ENCODE results near the gene KEAP1. TPM values are rescaled to one million over a fixed set of nuclear protein-coding genes. Genes with fewer than 3 reads are reported as not detected.

Gene KEAP1
- total RNA-seq, 2 donors from 2014 or later, result 53.3 to 59.5 TPM

- H3K9me3 ChIP-seq (ENCODE audit: control insufficient read depth, low read length), result no peaks in the 10 kb centered on the region
- no peaks in the 10 kb centered on the region for H3K4me1 ChIP-seq (ENCODE audit: control insufficient read depth, insufficient read depth, low read length)
- no peak for DNase-seq
- no peaks in the 10 kb centered on the region for H3K36me3 ChIP-seq (ENCODE audit: control insufficient read depth, insufficient read depth, low read length)
- no peak overlapping the region for H3K9ac ChIP-seq (ENCODE audit: extremely low read depth, low read length, poor library complexity, severe bottlenecking)
- Mint-ChIP-seq H3K9me3 (no peaks in the 10 kb centered on the region), H3K4me3 (no peak overlapping the region), H3K36me3 (ENCODE audit: low read depth) (no peaks in the 10 kb centered on the region), H3K4me1 (peaks cover 12% of the 10 kb centered on the region), H3K27me3 (ENCODE audit: insufficient read depth) (peaks cover 43% of the 10 kb centered on the region), H3K27ac (no peak overlapping the region)
- peaks cover 39% of the 10 kb centered on the region for H3K27me3 ChIP-seq (ENCODE audit: control insufficient read depth, insufficient read depth, low read length, poor library complexity, severe bottlenecking)
- no peak overlapping the region for H3K4me3 ChIP-seq (ENCODE audit: low read length)
- no peak overlapping the region for H3K27ac ChIP-seq (ENCODE audit: low read depth, low read length)
- TF ChIP-seq, protein P1, sequence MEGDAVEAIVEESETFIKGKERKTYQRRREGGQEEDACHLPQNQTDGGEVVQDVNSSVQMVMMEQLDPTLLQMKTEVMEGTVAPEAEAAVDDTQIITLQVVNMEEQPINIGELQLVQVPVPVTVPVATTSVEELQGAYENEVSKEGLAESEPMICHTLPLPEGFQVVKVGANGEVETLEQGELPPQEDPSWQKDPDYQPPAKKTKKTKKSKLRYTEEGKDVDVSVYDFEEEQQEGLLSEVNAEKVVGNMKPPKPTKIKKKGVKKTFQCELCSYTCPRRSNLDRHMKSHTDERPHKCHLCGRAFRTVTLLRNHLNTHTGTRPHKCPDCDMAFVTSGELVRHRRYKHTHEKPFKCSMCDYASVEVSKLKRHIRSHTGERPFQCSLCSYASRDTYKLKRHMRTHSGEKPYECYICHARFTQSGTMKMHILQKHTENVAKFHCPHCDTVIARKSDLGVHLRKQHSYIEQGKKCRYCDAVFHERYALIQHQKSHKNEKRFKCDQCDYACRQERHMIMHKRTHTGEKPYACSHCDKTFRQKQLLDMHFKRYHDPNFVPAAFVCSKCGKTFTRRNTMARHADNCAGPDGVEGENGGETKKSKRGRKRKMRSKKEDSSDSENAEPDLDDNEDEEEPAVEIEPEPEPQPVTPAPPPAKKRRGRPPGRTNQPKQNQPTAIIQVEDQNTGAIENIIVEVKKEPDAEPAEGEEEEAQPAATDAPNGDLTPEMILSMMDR (conservative IDR thresholded peaks at IDR 0.05), result no peak
- WGBS, 2 experiments (ENCODE audit: insufficient coverage in 1 of 2, insufficient read length in 1 of 2), result 90 to 96% methylated on average over 9 to 14 of the region's 15 CpGs
Measured at GRCh38 chr19:10520652-10521318, 17.6 kb upstream of the KEAP1 start.

DNA sequence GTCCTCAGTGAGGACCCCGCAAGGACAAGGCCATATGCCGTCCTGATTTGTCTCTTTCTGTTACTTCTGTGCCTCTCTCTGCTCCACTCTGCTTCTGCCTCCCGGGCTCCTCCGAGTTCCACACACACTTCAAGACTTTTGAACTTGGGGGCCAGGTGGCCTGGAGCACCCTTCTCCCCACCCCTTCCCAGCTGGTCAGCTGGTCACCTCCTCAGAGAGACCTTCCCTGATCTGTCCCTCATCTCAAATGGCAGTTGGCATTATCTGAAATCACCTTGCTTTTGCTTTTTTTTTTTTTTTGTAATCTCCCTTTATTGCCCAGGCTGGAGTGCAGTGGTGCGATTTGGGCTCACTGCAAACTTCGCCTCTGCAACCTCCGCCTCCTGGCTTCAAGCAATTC lies 16.3 kb upstream of the KEAP1 start:
- H3K27me3 ChIP-seq (ENCODE audit: control insufficient read depth, insufficient read depth, low read length, poor library complexity, severe bottlenecking), result peaks cover 53% of the 10 kb centered on the region
- Mint-ChIP-seq H3K27ac (no peak overlapping the region), H3K4me1 (peaks cover 12% of the 10 kb centered on the region), H3K36me3 (ENCODE audit: low read depth) (no peaks in the 10 kb centered on the region), H3K9me3 (no peaks in the 10 kb centered on the region), H3K27me3 (ENCODE audit: insufficient read depth) (peaks cover 56% of the 10 kb centered on the region), H3K4me3 (no peak overlapping the region)
- no peaks in the 10 kb centered on the region for H3K36me3 ChIP-seq (ENCODE audit: control insufficient read depth, insufficient read depth, low read length)
- H3K9ac ChIP-seq (ENCODE audit: extremely low read depth, low read length, poor library complexity, severe bottlenecking), result no peak overlapping the region
- no peak overlapping the region for H3K27ac ChIP-seq (ENCODE audit: low read depth, low read length)
- no peak for DNase-seq
- WGBS, 2 experiments (ENCODE audit: insufficient coverage in 1 of 2, insufficient read length in 1 of 2), result 90 to 91% methylated on average over 6 to 7 of the region's 7 CpGs
- no peaks in the 10 kb centered on the region for H3K4me1 ChIP-seq (ENCODE audit: control insufficient read depth, insufficient read depth, low read length)
- H3K4me3 ChIP-seq (ENCODE audit: low read length), result no peak overlapping the region
- H3K9me3 ChIP-seq (ENCODE audit: control insufficient read depth, low read length), result no peaks in the 10 kb centered on the region
- TF ChIP-seq, protein P1 (conservative IDR thresholded peaks at IDR 0.05), result no peak

DNA sequence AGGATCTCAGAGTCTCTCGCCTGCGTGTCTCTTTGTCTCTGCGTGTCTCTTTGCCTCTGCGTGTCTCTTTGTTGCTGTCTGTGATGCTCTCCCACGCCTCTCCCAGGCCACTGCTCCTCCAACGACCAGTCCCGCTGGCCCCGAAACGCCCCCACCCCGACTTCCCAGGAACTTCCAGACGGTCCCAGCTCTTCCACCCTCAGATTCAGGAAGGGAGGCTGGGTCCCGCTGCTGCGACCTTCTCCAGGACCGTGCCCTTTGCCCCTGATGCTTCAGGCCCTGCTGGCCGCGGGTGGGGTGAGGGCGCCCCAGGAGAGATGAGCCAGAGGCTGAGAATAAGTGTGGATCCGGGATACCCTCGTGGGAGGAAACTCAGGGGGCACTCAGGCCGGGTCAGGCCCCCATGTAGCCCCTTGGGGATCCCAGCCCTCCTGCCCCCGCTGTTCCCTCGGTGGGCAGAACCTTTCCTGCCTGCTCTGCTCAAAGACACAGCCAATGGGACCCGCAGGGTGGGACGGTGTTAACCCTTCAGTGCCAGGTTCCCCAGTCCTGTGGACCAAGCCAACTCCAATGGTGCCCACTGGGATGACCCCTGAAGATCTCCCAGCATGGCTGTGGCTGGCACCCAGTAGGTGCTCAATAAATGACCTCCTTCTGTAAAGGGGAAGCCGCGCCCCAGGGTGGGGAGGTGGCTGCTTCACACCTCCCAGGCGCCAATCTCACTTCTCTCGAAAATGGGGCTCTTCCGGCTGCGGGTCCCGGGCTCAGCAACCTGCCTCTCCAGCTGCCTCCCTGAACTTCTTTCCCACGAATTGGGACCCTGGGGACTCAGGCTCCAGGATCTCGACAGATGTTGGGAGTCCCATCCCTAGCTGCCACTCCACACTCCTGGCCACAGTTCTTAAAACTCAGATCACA lies 15.5 kb upstream of the KEAP1 start:
- H3K9ac ChIP-seq (ENCODE audit: extremely low read depth, low read length, poor library complexity, severe bottlenecking), result no peak overlapping the region
- WGBS, 2 experiments (ENCODE audit: insufficient coverage in 1 of 2, insufficient read length in 1 of 2), result 37 to 44% methylated on average over 23 to 33 of the region's 33 CpGs
- Mint-ChIP-seq H3K4me1 (peaks cover 12% of the 10 kb centered on the region), H3K27me3 (ENCODE audit: insufficient read depth) (peaks cover 61% of the 10 kb centered on the region), H3K36me3 (ENCODE audit: low read depth) (no peaks in the 10 kb centered on the region), H3K27ac (peak overlapping the region; percentile 22), H3K9me3 (no peaks in the 10 kb centered on the region), H3K4me3 (peak overlapping the region; percentile 47)
- DNase-seq, result peak; percentile 67
- no peaks in the 10 kb centered on the region for H3K36me3 ChIP-seq (ENCODE audit: control insufficient read depth, insufficient read depth, low read length)
- H3K4me3 ChIP-seq (ENCODE audit: low read length), result peak overlapping the region; percentile 79
- no peaks in the 10 kb centered on the region for H3K4me1 ChIP-seq (ENCODE audit: control insufficient read depth, insufficient read depth, low read length)
- TF ChIP-seq, protein P1 (conservative IDR thresholded peaks at IDR 0.05), result no peak
- no peak overlapping the region for H3K27ac ChIP-seq (ENCODE audit: low read depth, low read length)
- no peaks in the 10 kb centered on the region for H3K9me3 ChIP-seq (ENCODE audit: control insufficient read depth, low read length)
- H3K27me3 ChIP-seq (ENCODE audit: control insufficient read depth, insufficient read depth, low read length, poor library complexity, severe bottlenecking), result peaks cover 60% of the 10 kb centered on the region

All from endodermal cell (in vitro differentiated cells).